GM18873 (cell line): ENCODE data around the gene TLR10.

Experiments used
- ATAC-seq: cut with Tn5 transposase; IDR thresholded peaks from one replicate; pipeline ENCODE4 v1.9.1; 2021; ENCODE audit warnings: mild to moderate bottlenecking, moderate library complexity, moderate number of reproducible peaks; ENCODE audit not compliant: unreplicated experiment, low FRiP score

Gene TLR10

DNA sequence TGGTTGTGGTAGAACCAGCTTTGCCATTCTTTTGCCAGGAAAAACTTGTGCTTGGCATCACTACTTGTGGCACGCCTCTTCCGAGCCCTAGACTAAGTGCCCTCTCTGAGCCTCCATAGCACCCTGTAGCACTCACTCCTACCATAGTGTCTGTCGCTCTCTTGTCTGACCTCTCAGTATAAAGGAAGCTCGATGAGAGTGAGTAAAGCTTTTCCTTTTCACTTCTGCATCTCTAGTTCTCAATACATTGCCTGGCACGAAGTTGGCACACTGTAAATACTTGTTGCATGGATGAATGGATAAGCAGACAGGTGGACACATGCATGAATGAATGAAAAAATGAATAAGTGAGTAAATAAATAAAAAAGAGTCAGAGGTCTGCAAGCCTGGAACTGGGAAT, 48.3 kb downstream of the TLR10 start:
- no peak for ATAC-seq

GRCh38 chr4:38733663-38734062, 49.1 kb downstream of the TLR10 start:
- ATAC-seq: no peak

GRCh38 chr4:38730830-38731646, 51.8 kb downstream of the TLR10 start:
- peak; percentile 73 for ATAC-seq

- ATAC-seq: no peak
Measured at GRCh38 chr4:38730493-38730829, 52.3 kb downstream of the TLR10 start.

GRCh38 chr4:38728631-38729141, 54.1 kb downstream of the TLR10 start:
- no peak for ATAC-seq

- no peak for ATAC-seq
Measured at GRCh38 chr4:38724475-38724808, 58.3 kb downstream of the TLR10 start.

DNA sequence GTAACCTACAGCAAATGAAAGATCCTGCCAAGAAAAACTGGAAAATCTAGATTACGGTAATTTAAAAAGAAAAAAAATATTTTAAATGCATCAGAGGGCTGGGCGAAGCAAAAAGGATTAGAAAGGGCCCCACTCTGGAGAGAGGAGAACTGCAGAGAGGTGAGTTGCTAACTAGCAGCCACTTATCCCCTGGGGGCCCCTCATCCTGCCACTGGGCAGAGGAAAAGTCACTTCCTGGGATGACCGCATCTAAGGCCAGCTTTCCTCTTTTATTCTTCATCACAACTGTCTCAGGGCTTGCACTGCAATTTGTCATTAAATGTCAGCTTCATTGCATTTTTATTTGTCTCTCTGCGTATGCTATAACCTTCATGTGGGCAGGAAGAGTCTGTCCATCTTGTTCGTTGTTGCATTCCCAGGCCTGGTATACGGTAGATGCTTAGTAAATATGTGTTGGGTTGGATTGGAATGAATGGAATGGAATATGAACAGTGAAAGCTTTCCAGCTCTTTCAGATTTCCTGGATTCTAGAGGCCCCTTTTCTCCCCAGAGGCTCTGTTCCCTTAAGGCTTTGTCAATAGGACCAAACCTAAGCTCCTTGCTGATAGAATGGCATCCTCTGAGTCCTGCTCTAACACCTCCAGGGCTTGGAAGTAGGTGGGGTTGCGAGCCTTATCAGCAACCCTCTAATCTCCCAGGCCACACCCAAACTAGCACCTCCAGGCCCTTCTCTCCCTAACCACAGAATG, 58.9 kb downstream of the TLR10 start:
- no peak for ATAC-seq

DNA sequence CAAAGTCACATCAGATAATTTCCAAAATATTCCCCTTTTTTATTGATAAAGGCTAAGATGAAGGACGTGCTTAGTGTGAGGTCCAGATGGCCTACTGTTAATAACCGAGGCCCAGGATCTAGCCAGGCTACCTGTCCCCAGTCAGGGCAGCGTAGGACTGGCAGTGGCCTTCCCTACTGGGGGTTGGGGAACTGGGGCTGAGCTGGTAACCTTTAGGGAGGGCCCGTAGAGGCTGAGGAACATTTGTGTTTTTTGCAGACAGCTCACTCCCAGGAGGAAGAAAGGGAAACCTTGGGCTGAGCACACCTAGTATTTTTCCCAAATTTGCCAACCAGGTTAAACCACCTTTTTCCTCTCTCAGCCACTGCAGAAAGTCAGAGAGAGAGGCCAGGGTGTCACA, 59.7 kb downstream of the TLR10 start:
- ATAC-seq: no peak
